ENCODE measurements around the gene ZNF518B. TPM values are rescaled to one million over a fixed set of nuclear protein-coding genes. Genes with fewer than 3 reads are reported as not detected.
"Not testable (repeated sequence)": the region's sequence is repeated elsewhere in the genome, so short reads cannot be mapped to it uniquely, and the experiment has no call there.

ZNF518B gene
- total RNA-seq, 1 donor from 2014 or later = 67.3 TPM

DNA sequence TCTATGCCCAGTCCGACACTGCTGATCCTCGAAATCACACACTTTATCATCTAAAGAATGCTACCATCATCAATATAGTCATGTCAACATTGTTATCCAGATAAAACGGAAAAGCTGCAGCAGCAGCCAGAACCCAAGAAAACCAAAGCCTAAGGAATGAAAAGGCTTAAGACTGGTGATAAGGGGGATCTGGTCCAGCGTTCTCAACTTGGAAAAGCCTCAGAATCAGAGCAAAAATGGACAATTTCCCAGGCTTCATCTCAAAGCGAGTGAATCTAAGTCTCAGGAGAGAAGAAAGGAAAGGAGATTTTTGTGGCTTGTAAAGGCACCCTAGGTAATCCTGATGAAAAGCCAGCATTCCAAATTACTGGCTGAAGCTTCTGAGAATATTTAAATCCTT lies 8.2 kb downstream of the ZNF518B start:
- Mint-ChIP-seq H3K27ac (ENCODE audit: unreplicated experiment) (no peak overlapping the region), H3K4me3 (no peak overlapping the region), H3K4me1 (peaks cover 4% of the 10 kb centered on the region), H3K27me3 (ENCODE audit: low read depth) (no peaks in the 10 kb centered on the region), H3K9me3 (peaks cover 36% of the 10 kb centered on the region), H3K36me3 (ENCODE audit: low read depth) (peaks cover 90% of the 10 kb centered on the region)
- TF ChIP-seq, protein P1, sequence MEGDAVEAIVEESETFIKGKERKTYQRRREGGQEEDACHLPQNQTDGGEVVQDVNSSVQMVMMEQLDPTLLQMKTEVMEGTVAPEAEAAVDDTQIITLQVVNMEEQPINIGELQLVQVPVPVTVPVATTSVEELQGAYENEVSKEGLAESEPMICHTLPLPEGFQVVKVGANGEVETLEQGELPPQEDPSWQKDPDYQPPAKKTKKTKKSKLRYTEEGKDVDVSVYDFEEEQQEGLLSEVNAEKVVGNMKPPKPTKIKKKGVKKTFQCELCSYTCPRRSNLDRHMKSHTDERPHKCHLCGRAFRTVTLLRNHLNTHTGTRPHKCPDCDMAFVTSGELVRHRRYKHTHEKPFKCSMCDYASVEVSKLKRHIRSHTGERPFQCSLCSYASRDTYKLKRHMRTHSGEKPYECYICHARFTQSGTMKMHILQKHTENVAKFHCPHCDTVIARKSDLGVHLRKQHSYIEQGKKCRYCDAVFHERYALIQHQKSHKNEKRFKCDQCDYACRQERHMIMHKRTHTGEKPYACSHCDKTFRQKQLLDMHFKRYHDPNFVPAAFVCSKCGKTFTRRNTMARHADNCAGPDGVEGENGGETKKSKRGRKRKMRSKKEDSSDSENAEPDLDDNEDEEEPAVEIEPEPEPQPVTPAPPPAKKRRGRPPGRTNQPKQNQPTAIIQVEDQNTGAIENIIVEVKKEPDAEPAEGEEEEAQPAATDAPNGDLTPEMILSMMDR (conservative IDR thresholded peaks at IDR 0.05) = no peak
- DNase-seq (ENCODE audit: low read depth, low spot score) = no peak

DNA sequence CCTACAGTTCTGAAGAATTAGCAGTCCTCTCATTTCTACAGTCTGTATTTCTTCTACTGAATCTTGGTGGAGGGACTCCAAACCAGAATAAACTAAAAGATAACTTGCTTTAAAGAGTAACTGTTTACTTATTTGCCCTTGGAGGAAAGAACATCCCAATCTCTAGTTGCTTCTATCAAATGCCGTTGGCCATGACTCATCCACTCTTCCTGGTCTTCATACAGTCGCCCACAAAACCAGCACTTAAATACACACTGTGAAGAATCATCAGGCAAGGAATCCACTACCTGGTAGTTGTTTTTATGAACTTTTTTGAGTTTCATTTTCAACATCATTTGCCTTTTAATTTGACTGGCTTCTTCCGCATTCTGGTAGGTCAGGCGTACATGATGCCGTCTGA lies 14.2 kb downstream of the ZNF518B start:
- peaks cover 75% of the 10 kb centered on the region for H3K36me3 Mint-ChIP-seq (ENCODE audit: low read depth)
- no peak overlapping the region for H3K4me3 Mint-ChIP-seq
- TF ChIP-seq, protein P1 (conservative IDR thresholded peaks at IDR 0.05) = no peak
- no peaks in the 10 kb centered on the region for H3K27me3 Mint-ChIP-seq (ENCODE audit: low read depth)
- peaks cover 26% of the 10 kb centered on the region for H3K9me3 Mint-ChIP-seq
- H3K27ac Mint-ChIP-seq (ENCODE audit: unreplicated experiment) = no peak overlapping the region
- no peak for DNase-seq (ENCODE audit: low read depth, low spot score)
- no peaks in the 10 kb centered on the region for H3K4me1 Mint-ChIP-seq

DNA sequence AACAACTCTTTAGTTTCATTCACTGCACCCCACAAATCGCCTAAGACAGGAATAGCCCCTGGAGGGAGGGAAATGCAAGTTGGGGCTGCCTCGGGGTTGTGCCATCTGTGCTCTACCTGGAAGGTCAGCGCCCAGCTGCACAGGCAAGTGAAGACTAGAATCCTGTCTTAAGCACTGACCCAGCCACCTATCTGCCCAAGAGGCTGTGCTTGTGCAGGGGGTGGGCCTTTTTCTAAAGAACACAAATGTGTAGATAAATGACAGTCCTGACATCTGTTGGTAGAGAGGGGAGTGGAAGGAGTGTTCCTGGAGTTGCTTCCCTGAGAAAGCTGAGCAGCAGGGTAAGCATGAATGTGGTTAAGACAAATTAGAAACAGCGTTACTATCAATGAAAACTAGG lies 15.7 kb downstream of the ZNF518B start:
- peak overlapping the region; percentile 17 for H3K27ac Mint-ChIP-seq (ENCODE audit: unreplicated experiment)
- H3K4me3 Mint-ChIP-seq = no peak overlapping the region
- TF ChIP-seq, protein P1 (conservative IDR thresholded peaks at IDR 0.05) = no peak
- H3K4me1 Mint-ChIP-seq = no peaks in the 10 kb centered on the region
- peaks cover 70% of the 10 kb centered on the region for H3K36me3 Mint-ChIP-seq (ENCODE audit: low read depth)
- no peak for DNase-seq (ENCODE audit: low read depth, low spot score)
- peaks cover 18% of the 10 kb centered on the region for H3K9me3 Mint-ChIP-seq
- H3K27me3 Mint-ChIP-seq (ENCODE audit: low read depth) = no peaks in the 10 kb centered on the region

DNA sequence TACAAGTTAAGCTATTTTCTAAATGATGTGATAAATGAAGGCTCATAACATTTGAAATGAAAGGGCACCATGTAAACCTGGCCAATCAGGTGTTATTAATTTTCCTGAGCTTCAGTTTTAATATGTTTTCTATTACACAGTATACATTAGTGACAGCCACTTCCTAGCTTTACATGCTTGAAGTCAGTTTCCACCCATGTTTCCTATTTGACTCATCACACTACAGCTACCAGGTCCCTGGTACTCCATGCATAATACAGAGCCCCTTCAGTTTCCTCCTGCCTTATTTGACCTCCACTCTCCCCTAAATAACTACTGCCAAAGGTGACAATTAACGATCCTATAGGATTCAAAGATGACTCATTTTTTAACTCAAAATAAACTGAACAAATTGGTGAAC lies 18.3 kb downstream of the ZNF518B start:
- no peaks in the 10 kb centered on the region for H3K27me3 Mint-ChIP-seq (ENCODE audit: low read depth)
- H3K4me1 Mint-ChIP-seq = no peaks in the 10 kb centered on the region
- H3K27ac Mint-ChIP-seq (ENCODE audit: unreplicated experiment) = no peak overlapping the region
- TF ChIP-seq, protein P1 (conservative IDR thresholded peaks at IDR 0.05) = no peak
- H3K9me3 Mint-ChIP-seq = peaks cover 8% of the 10 kb centered on the region
- no peak overlapping the region for H3K4me3 Mint-ChIP-seq
- peaks cover 48% of the 10 kb centered on the region for H3K36me3 Mint-ChIP-seq (ENCODE audit: low read depth)
- no peak for DNase-seq (ENCODE audit: low read depth, low spot score)

DNA sequence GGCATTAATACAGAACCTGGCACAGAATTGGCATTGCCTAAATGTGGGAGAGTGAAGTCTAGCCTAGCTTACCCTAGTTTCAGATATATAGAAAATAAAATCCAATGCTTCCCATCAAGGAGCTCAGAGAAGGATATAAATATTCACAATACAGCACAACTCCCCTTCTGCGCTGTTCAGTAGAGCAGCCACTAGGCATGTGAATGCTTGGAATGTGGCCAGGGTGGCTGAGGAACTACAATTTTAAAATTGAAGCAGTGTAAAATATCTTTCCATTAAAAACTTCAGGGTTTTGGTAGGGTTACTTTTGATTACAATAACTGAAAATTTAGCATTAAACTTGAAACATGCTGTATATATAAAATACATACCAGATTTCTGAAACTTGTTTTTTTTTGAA lies 19.5 kb downstream of the ZNF518B start:
- Mint-ChIP-seq H3K36me3 (ENCODE audit: low read depth) (peaks cover 36% of the 10 kb centered on the region), H3K4me3 (no peak overlapping the region), H3K27ac (ENCODE audit: unreplicated experiment) (no peak overlapping the region), H3K9me3 (no peaks in the 10 kb centered on the region), H3K4me1 (no peaks in the 10 kb centered on the region), H3K27me3 (ENCODE audit: low read depth) (no peaks in the 10 kb centered on the region)
- TF ChIP-seq, protein P1 (conservative IDR thresholded peaks at IDR 0.05) = peak; percentile 12
- no peak for DNase-seq (ENCODE audit: low read depth, low spot score)

DNA sequence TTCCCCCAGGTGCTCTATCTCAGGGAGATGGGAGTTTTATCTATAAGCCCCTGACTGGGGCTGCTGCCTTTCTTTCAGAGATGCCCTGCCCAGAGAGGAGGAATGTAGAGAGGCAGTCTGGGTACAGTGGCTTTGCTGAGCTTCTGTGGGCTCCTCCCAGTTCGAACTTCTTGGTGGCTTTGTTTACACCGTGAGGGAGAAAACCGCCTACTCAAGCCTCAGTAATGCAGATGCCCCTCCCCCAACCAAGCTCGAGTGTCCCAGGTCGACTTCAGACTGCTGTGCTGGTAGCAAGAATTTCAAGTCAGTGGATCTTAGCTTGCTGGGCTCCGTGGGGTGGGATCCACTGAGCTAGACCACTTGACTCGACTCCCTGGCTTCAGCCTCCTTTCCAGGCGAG lies 29.5 kb downstream of the ZNF518B start:
- not testable (repeated sequence) for H3K4me1 Mint-ChIP-seq; H3K27me3 Mint-ChIP-seq (ENCODE audit: low read depth); H3K4me3 Mint-ChIP-seq; H3K27ac Mint-ChIP-seq (ENCODE audit: unreplicated experiment); DNase-seq (ENCODE audit: low read depth, low spot score)
- H3K9me3 Mint-ChIP-seq = peaks cover 24% of the 10 kb centered on the region
- H3K36me3 Mint-ChIP-seq (ENCODE audit: low read depth) = peaks cover 13% of the 10 kb centered on the region
